Stimulated activated CD4-positive, alpha-beta T cell treated with anti-CD3 and anti-CD28 coated beads, Interleukin-2, amount 100 ng/mL, for 4 hours (primary cell): ENCODE data around the gene CADM1.

Experiments
- DNase-seq: peaks from one replicate; pipeline ENCODE4 v3.0.0-alpha.2; 2020; ENCODE audit warnings: low read depth

Gene CADM1

GRCh38 chr11:115148101-115148500 lies 356.1 kb downstream of the CADM1 start:
- no peak for DNase-seq

- DNase-seq: no peak
Measured at GRCh38 chr11:115147243-115147807, 356.9 kb downstream of the CADM1 start.

GRCh38 chr11:115146425-115146824 lies 357.8 kb downstream of the CADM1 start:
- no peak for DNase-seq

- DNase-seq: no peak
Measured at GRCh38 chr11:115145324-115145723, 358.9 kb downstream of the CADM1 start.

- DNase-seq: no peak
Measured at GRCh38 chr11:115144914-115145313, 359.3 kb downstream of the CADM1 start.

- DNase-seq: no peak
Measured at GRCh38 chr11:115144014-115144413, 360.2 kb downstream of the CADM1 start.

- no peak for DNase-seq
Measured at GRCh38 chr11:115141231-115142114, 362.7 kb downstream of the CADM1 start.

GRCh38 chr11:115135936-115136335 lies 368.3 kb downstream of the CADM1 start:
- DNase-seq: no peak

- DNase-seq: no peak
Measured at GRCh38 chr11:115134926-115135325, 369.3 kb downstream of the CADM1 start.

GRCh38 chr11:115133475-115134209 lies 370.6 kb downstream of the CADM1 start:
- DNase-seq: no peak

- DNase-seq: no peak
Measured at GRCh38 chr11:115132436-115133228, 371.6 kb downstream of the CADM1 start.

- no peak for DNase-seq
Measured at GRCh38 chr11:115129473-115130289, 374.5 kb downstream of the CADM1 start.

- DNase-seq: no peak
Measured at GRCh38 chr11:115128226-115128625, 376.0 kb downstream of the CADM1 start.

- no peak for DNase-seq
Measured at GRCh38 chr11:115127790-115128189, 376.4 kb downstream of the CADM1 start.

- DNase-seq: no peak
Measured at GRCh38 chr11:115126515-115127208, 377.6 kb downstream of the CADM1 start.

GRCh38 chr11:115126092-115126491 lies 378.1 kb downstream of the CADM1 start:
- DNase-seq: no peak

GRCh38 chr11:115124786-115125185 lies 379.4 kb downstream of the CADM1 start:
- DNase-seq: no peak

- no peak for DNase-seq
Measured at GRCh38 chr11:115123641-115124040, 380.6 kb downstream of the CADM1 start.

- DNase-seq: no peak
Measured at GRCh38 chr11:115122274-115122673, 381.9 kb downstream of the CADM1 start.
